ENCODE data around the gene PIP4K2B.

- no peak for TF ChIP-seq ZNF274 (IDR thresholded peaks at IDR 0.05; ENCODE audit: low read depth, low read length)
- TF ChIP-seq YY1 (IDR thresholded peaks at IDR 0.05; ENCODE audit: insufficient read depth, insufficient read length) = no peak
Measured at GRCh38 chr17:38750044-38750311, 49.4 kb downstream of the PIP4K2B start.
